Activated CD4-positive, alpha-beta T cell treated with anti-CD3 and anti-CD28 coated beads, Interleukin-2, amount 10 ng/mL, durations not matched to agents 24 days and 14 days (primary cell): ENCODE measurements around the gene SLC25A53. TPM values are rescaled to one million over a fixed set of nuclear protein-coding genes. Genes with fewer than 3 reads are reported as not detected.

ENCODE experiments used
- DNase-seq: peaks from one replicate; pipeline ENCODE4 v3.0.0; 2022
- H3K27ac Mint-ChIP-seq: one replicate; pipeline ENCODE4 v1.8.0; 2022; ENCODE audit warnings: mild to moderate bottlenecking, mixed read lengths
- H3K27me3 Mint-ChIP-seq: one replicate; pipeline ENCODE4 v1.8.0; 2022; ENCODE audit warnings: mixed read lengths
- H3K36me3 Mint-ChIP-seq: one replicate; pipeline ENCODE4 v1.8.0; 2022; ENCODE audit warnings: low read depth, mild to moderate bottlenecking, mixed read lengths
- H3K4me1 Mint-ChIP-seq: one replicate; pipeline ENCODE4 v1.8.0; 2021; ENCODE audit warnings: mixed read lengths
- H3K4me3 Mint-ChIP-seq: one replicate; pipeline ENCODE4 v1.8.0; 2022; ENCODE audit warnings: mild to moderate bottlenecking, moderate library complexity, mixed read lengths
- H3K9me3 Mint-ChIP-seq: one replicate; pipeline ENCODE4 v1.8.0; 2021; ENCODE audit warnings: mixed read lengths
- intact Hi-C: fragments of 100-400 bp; cut with micrococcal nuclease; formaldehyde crosslinking; loops from one replicate; pipeline ENCODE4 v1.15.1; 2023
- total RNA-seq: library from RNA; stranded (reverse); gene quantifications from 2 replicates; pipeline ENCODE4 v1.2.3, GENCODE V29; 2022

SLC25A53 gene
- total RNA-seq, 1 donor from 2014 or later, result 4.2 TPM

GRCh38 chrX:104165894-104166734 is 9.3 kb upstream of the SLC25A53 start, which contains the start of gene FAM199X:
FAM199X (plus strand) TSS chrX:104166453; CDS start chrX:104166786, 333 bp downstream.
- H3K36me3 Mint-ChIP-seq, result peaks cover 8% of the 10 kb centered on the region

GRCh38 chrX:104151037-104151436 is 5.8 kb downstream of the SLC25A53 start:
- no peak for DNase-seq
- intact Hi-C loops, result no loop called here
- Mint-ChIP-seq H3K36me3 (no peaks in the 10 kb centered on the region), H3K27me3 (no peaks in the 10 kb centered on the region), H3K9me3 (no peaks in the 10 kb centered on the region), H3K4me3 (no peak overlapping the region), H3K4me1 (no peaks in the 10 kb centered on the region), H3K27ac (no peak overlapping the region)

More at GRCh38 chrX:104165894-104166734, 9.3 kb upstream of the SLC25A53 start, which contains the start of gene FAM199X:
- Mint-ChIP-seq H3K4me1 (peaks cover 23% of the 10 kb centered on the region), H3K4me3 (peak within 1 kb of the TSS; percentile 85), H3K27me3 (no peaks in the 10 kb centered on the region), H3K9me3 (no peaks in the 10 kb centered on the region), H3K27ac (peak within 1 kb of the TSS; percentile 81)
- intact Hi-C loops, result loop anchor here (1.0 kb wide), 1 partner anchor 10 kb away; no protein-coding TSS in a partner anchor
- DNase-seq, result peak; percentile 96

- DNase-seq, result no peak
Measured at GRCh38 chrX:104141087-104141760, 15.6 kb downstream of the SLC25A53 start.

GRCh38 chrX:104137496-104137895 is 19.3 kb downstream of the SLC25A53 start:
- no peak for DNase-seq
- intact Hi-C loops, result loop anchor here (2.0 kb wide), 1 partner anchor 25 kb away; the partner anchor contains the start of gene ZCCHC18
- Mint-ChIP-seq H3K27me3 (no peaks in the 10 kb centered on the region), H3K9me3 (no peaks in the 10 kb centered on the region), H3K36me3 (no peaks in the 10 kb centered on the region), H3K4me1 (peaks cover 15% of the 10 kb centered on the region), H3K27ac (no peak overlapping the region), H3K4me3 (no peak overlapping the region)

More at GRCh38 chrX:104141087-104141760, 15.6 kb downstream of the SLC25A53 start:
- no peaks in the 10 kb centered on the region for H3K9me3 Mint-ChIP-seq
- H3K4me1 Mint-ChIP-seq, result no peaks in the 10 kb centered on the region
- no peaks in the 10 kb centered on the region for H3K36me3 Mint-ChIP-seq
- intact Hi-C loops, result no loop called here
- no peak overlapping the region for H3K27ac Mint-ChIP-seq
- no peak overlapping the region for H3K4me3 Mint-ChIP-seq
- H3K27me3 Mint-ChIP-seq, result no peaks in the 10 kb centered on the region

- Mint-ChIP-seq H3K36me3 (peaks cover 1% of the 10 kb centered on the region), H3K27ac (no peak overlapping the region), H3K4me3 (no peak overlapping the region), H3K9me3 (no peaks in the 10 kb centered on the region), H3K4me1 (peaks cover 15% of the 10 kb centered on the region), H3K27me3 (no peaks in the 10 kb centered on the region)
- intact Hi-C loops, result loop anchor here (1.0 to 2.0 kb wide), 2 partner anchors 24 to 38 kb away; partner anchors contain the start of gene ZCCHC18
- peak; percentile 84 for DNase-seq
Measured at GRCh38 chrX:104136241-104137019, 20.4 kb downstream of the SLC25A53 start.

- H3K27ac Mint-ChIP-seq, result peak overlapping the region; percentile 3
- peaks cover 2% of the 10 kb centered on the region for H3K36me3 Mint-ChIP-seq
- intact Hi-C loops, result loop anchor here (1.0 to 2.0 kb wide), 2 partner anchors 23 to 37 kb away; partner anchors contain the start of gene ZCCHC18
- H3K4me3 Mint-ChIP-seq, result no peak overlapping the region
- peaks cover 15% of the 10 kb centered on the region for H3K4me1 Mint-ChIP-seq
- no peak for DNase-seq
- H3K27me3 Mint-ChIP-seq, result no peaks in the 10 kb centered on the region
- no peaks in the 10 kb centered on the region for H3K9me3 Mint-ChIP-seq
Measured at GRCh38 chrX:104135677-104136076, 21.1 kb downstream of the SLC25A53 start.

GRCh38 chrX:104134583-104135261 is 22.1 kb downstream of the SLC25A53 start:
- Mint-ChIP-seq H3K4me3 (no peak overlapping the region), H3K27me3 (no peaks in the 10 kb centered on the region), H3K9me3 (no peaks in the 10 kb centered on the region), H3K36me3 (peaks cover 5% of the 10 kb centered on the region), H3K27ac (no peak overlapping the region), H3K4me1 (peaks cover 15% of the 10 kb centered on the region)
- intact Hi-C loops, result no loop called here
- no peak for DNase-seq

GRCh38 chrX:104130808-104131207 is 26.0 kb downstream of the SLC25A53 start:
- Mint-ChIP-seq H3K27ac (no peak overlapping the region), H3K4me3 (no peak overlapping the region), H3K36me3 (peaks cover 9% of the 10 kb centered on the region), H3K27me3 (no peaks in the 10 kb centered on the region), H3K4me1 (peaks cover 15% of the 10 kb centered on the region), H3K9me3 (no peaks in the 10 kb centered on the region)
- no peak for DNase-seq
- intact Hi-C loops, result no loop called here

- intact Hi-C loops, result no loop called here
- Mint-ChIP-seq H3K36me3 (peaks cover 9% of the 10 kb centered on the region), H3K27ac (no peak overlapping the region), H3K27me3 (no peaks in the 10 kb centered on the region), H3K4me1 (peaks cover 11% of the 10 kb centered on the region), H3K4me3 (no peak overlapping the region), H3K9me3 (no peaks in the 10 kb centered on the region)
- DNase-seq, result no peak
Measured at GRCh38 chrX:104126856-104127255, 30.0 kb downstream of the SLC25A53 start.

GRCh38 chrX:104122829-104123228 is 34.0 kb downstream of the SLC25A53 start:
- Mint-ChIP-seq H3K36me3 (no peaks in the 10 kb centered on the region), H3K27ac (peak overlapping the region; percentile 51), H3K9me3 (no peaks in the 10 kb centered on the region), H3K27me3 (no peaks in the 10 kb centered on the region), H3K4me1 (peaks cover 15% of the 10 kb centered on the region), H3K4me3 (peak overlapping the region; percentile 26)
- intact Hi-C loops, result no loop called here
- peak; percentile 57 for DNase-seq

GRCh38 chrX:104118765-104119164 is 38.0 kb downstream of the SLC25A53 start:
- H3K9me3 Mint-ChIP-seq, result no peaks in the 10 kb centered on the region
- peaks cover 19% of the 10 kb centered on the region for H3K4me1 Mint-ChIP-seq
- H3K27me3 Mint-ChIP-seq, result no peaks in the 10 kb centered on the region
- H3K36me3 Mint-ChIP-seq, result no peaks in the 10 kb centered on the region
- no peak overlapping the region for H3K4me3 Mint-ChIP-seq
- intact Hi-C loops, result no loop called here
- DNase-seq, result no peak
- H3K27ac Mint-ChIP-seq, result no peak overlapping the region

GRCh38 chrX:104117759-104118158 is 39.0 kb downstream of the SLC25A53 start:
- no peak overlapping the region for H3K27ac Mint-ChIP-seq

More at GRCh38 chrX:104117759-104118158, 39.0 kb downstream of the SLC25A53 start:
- Mint-ChIP-seq H3K27me3 (peaks cover 2% of the 10 kb centered on the region), H3K36me3 (no peaks in the 10 kb centered on the region), H3K9me3 (no peaks in the 10 kb centered on the region), H3K4me3 (no peak overlapping the region), H3K4me1 (peaks cover 17% of the 10 kb centered on the region)
- intact Hi-C loops, result no loop called here
- DNase-seq, result no peak
